GM23338 (cell line): Measurements from ENCODE around the gene PTGIR. TPM values are rescaled to one million over a fixed set of nuclear protein-coding genes. Genes with fewer than 3 reads are reported as not detected.
A peak's percentile ranks its signal among the peaks of the same experiment; 100 is the strongest.

Source experiments
- ATAC-seq: fragments of 200-7000 bp; cut with Tn5 transposase; 3 replicates; pipeline ENCODE4 v1.9.1; 2020
- DNase-seq: peaks from one replicate; pipeline ENCODE4 v3.0.0-alpha.2; 2015; ENCODE audit warnings: low spot score
- H2AFZ ChIP-seq: fragments of 200-600 bp; sonication (generic); 2 replicates; pipeline ENCODE4 v1.8.0; 2016; ENCODE audit warnings: antibody characterized with exemption, mild to moderate bottlenecking, moderate library complexity
- H3F3A ChIP-seq: fragments of 200-600 bp; sonication (generic); replicated peaks from 2 replicates; pipeline ENCODE4 v1.8.0; 2017; ENCODE audit warnings: antibody characterized with exemption, mixed run types, low read depth
- H3K27ac ChIP-seq: fragments of 200-600 bp; sonication (generic); 2 replicates; pipeline ENCODE4 v1.6.1; 2016; ENCODE audit warnings: low read depth
- H3K27me3 ChIP-seq: fragments of 200-600 bp; sonication (generic); 2 replicates; pipeline ENCODE4 v1.8.0; 2016; ENCODE audit warnings: mild to moderate bottlenecking, mixed run types, moderate library complexity; ENCODE audit not compliant: insufficient read depth
- H3K36me3 ChIP-seq: fragments of 200-600 bp; sonication (generic); 2 replicates; pipeline ENCODE4 v1.8.0; 2016; ENCODE audit warnings: mild to moderate bottlenecking; ENCODE audit not compliant: insufficient read depth
- H3K4me1 ChIP-seq: fragments of 200-600 bp; sonication (generic); 2 replicates; pipeline ENCODE4 v1.8.0; 2016; ENCODE audit warnings: mild to moderate bottlenecking, moderate library complexity; ENCODE audit not compliant: insufficient read depth
- H3K4me2 ChIP-seq: fragments of 200-600 bp; sonication (generic); 2 replicates; pipeline ENCODE4 v1.7.1; 2017; ENCODE audit warnings: mixed run types
- H3K4me3 ChIP-seq: fragments of 200-600 bp; sonication (generic); 2 replicates; pipeline ENCODE4 v1.6.1; 2016; ENCODE audit warnings: mixed run types
- H3K79me2 ChIP-seq: fragments of 200-600 bp; sonication (generic); replicated peaks from 2 replicates; pipeline ENCODE4 v1.8.0; 2017; ENCODE audit warnings: mild to moderate bottlenecking; ENCODE audit not compliant: insufficient read depth
- H3K9me2 ChIP-seq: fragments of 200-600 bp; sonication (generic); 2 replicates; pipeline ENCODE4 v1.8.0; 2017; ENCODE audit not compliant: insufficient read depth
- H4K20me1 ChIP-seq: fragments of 200-600 bp; sonication (generic); replicated peaks from 2 replicates; pipeline ENCODE4 v1.8.0; 2017; ENCODE audit warnings: mild to moderate bottlenecking; ENCODE audit not compliant: insufficient read depth
- H3K27ac Mint-ChIP-seq: 2 replicates; pipeline ENCODE4 v1.8.0; 2020; ENCODE audit warnings: inconsistent platforms, mild to moderate bottlenecking, moderate library complexity, mixed read lengths
- H3K27me3 Mint-ChIP-seq: 3 replicates; pipeline ENCODE4 v1.8.0; 2022; ENCODE audit warnings: low read depth, mild to moderate bottlenecking, moderate library complexity, mixed read lengths, inconsistent platforms; ENCODE audit not compliant: insufficient read depth, poor library complexity
- H3K36me3 Mint-ChIP-seq: 3 replicates; pipeline ENCODE4 v1.8.0; 2021; ENCODE audit warnings: low read depth, mild to moderate bottlenecking, inconsistent platforms, moderate library complexity, mixed read lengths
- H3K4me1 Mint-ChIP-seq: 3 replicates; pipeline ENCODE4 v1.8.0; 2020; ENCODE audit warnings: mild to moderate bottlenecking, inconsistent platforms, mixed read lengths
- H3K4me3 Mint-ChIP-seq: 3 replicates; pipeline ENCODE4 v1.8.0; 2021; ENCODE audit warnings: moderate library complexity, mild to moderate bottlenecking, inconsistent platforms, mixed read lengths
- H3K9me3 Mint-ChIP-seq: 3 replicates; pipeline ENCODE4 v1.8.0; 2020; ENCODE audit warnings: moderate library complexity, mild to moderate bottlenecking, inconsistent platforms, mixed read lengths
- CREB1 ChIP-seq: fragments of 250-450 bp; sonication (Bioruptor Pico); IDR thresholded peaks from 2 replicates; pipeline ENCODE4 v1.5.0; 2020; ENCODE audit warnings: low read depth, mild to moderate bottlenecking, moderate library complexity
- EZH2 ChIP-seq: fragments of 200-600 bp; sonication (generic); IDR thresholded peaks from one replicate; pipeline ENCODE4 v1.8.0; 2017; ENCODE audit warnings: antibody characterized with exemption, mild to moderate bottlenecking, low read depth; ENCODE audit not compliant: unreplicated experiment
- EZH2phosphoT487 ChIP-seq: fragments of 200-600 bp; sonication (generic); IDR thresholded peaks from one replicate; pipeline ENCODE4 v1.8.1; 2018; ENCODE audit warnings: antibody characterized with exemption; ENCODE audit not compliant: unreplicated experiment
- JUNB ChIP-seq: IDR thresholded peaks from one replicate; pipeline ENCODE4 v1.6.1; 2016; ENCODE audit warnings: antibody characterized with exemption; ENCODE audit not compliant: unreplicated experiment
- NANOG ChIP-seq: IDR thresholded peaks from 2 replicates; pipeline ENCODE4 v1.6.1; 2016; ENCODE audit warnings: antibody characterized with exemption, borderline replicate concordance
- POLR2AphosphoS5 ChIP-seq: IDR thresholded peaks from 2 replicates; pipeline ENCODE4 v1.6.1; 2016; ENCODE audit warnings: antibody characterized with exemption, low read depth
- REST ChIP-seq: IDR thresholded peaks from one replicate; pipeline ENCODE4 v1.6.1; 2018; ENCODE audit warnings: antibody characterized with exemption; ENCODE audit not compliant: unreplicated experiment
- STAT1 ChIP-seq: IDR thresholded peaks from one replicate; pipeline ENCODE4 v1.6.1; 2016; ENCODE audit warnings: antibody characterized with exemption; ENCODE audit not compliant: unreplicated experiment
- ZNF114 ChIP-seq: fragments of 250-450 bp; sonication (Bioruptor Pico); IDR thresholded peaks from 2 replicates; pipeline ENCODE4 v1.5.0; 2020; ENCODE audit warnings: mild to moderate bottlenecking, moderate library complexity
- ZNF331 ChIP-seq: fragments of 250-450 bp; sonication (Bioruptor Pico); IDR thresholded peaks from 2 replicates; pipeline ENCODE4 v1.5.0; 2020; ENCODE audit warnings: low read depth, mild to moderate bottlenecking, moderate library complexity
- polyA plus RNA-seq: library from polyadenylated mRNA; unstranded; fragments of >200 nt; fragmentation: Nextera tagmentation; extraction: Ambion mirVana; gene quantifications from 2 replicates; pipeline ENCODE4 v1.2.1, GENCODE V29; 2016
- total RNA-seq: library from RNA; depleted of rRNA; stranded (reverse); fragments of >200 nt; shearing (Covaris generic); gene quantifications from 2 replicates; pipeline ENCODE4 v1.2.3, GENCODE V29; 2014
- TF ChIP-seq, protein P1 (sequence below): IDR thresholded peaks from 2 replicates; pipeline ENCODE4 v1.6.1; 2016; ENCODE audit warnings: antibody characterized with exemption
- TF ChIP-seq, protein P2 (sequence below), 2 experiments: fragments of 200-600 bp in 1 of 2; sonication (generic) in 1 of 2; conservative IDR thresholded peaks; 2 replicates each; pipeline versions ENCODE4 v1.5.1 to v1.6.1; 2016 to 2017; ENCODE audit warnings: antibody characterized with exemption in 2 of 2, low read depth in 2 of 2, mild to moderate bottlenecking in 2 of 2, moderate library complexity in 1 of 2
- TF ChIP-seq, protein P3 (sequence below): fragments of 250-450 bp; sonication (Bioruptor Pico); IDR thresholded peaks from 2 replicates; pipeline ENCODE4 v1.5.0; 2020; ENCODE audit warnings: mild to moderate bottlenecking, moderate library complexity

Gene PTGIR
- total and polyA plus RNA-seq, 2 experiments from 2014 or later: not detected

DNA sequence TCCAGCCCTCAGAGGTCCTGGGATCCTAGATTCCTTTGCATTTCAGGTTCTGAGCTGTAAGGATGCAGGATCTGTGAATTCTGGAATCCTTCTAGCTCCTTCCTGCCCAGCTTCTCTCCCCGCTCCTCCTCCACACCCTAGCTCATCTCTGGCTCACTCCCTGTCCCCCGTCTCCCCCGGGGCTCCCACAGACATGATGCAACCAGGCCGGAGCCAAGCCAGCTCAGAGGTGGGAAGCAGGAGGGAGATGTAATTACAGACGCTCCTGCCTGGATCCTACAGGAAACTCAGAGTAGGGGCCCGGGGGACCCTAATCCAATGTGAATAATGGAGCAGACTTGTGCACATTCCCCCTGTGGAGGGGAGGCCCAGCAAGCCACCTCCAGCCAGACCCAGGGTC, 6.6 kb upstream of the PTGIR start (continued):
- TF ChIP-seq POLR2AphosphoS5 (no peak), JUNB (no peak)

GRCh38 chr19:46630586-46631205, 5.8 kb upstream of the PTGIR start:
- H3K79me2 ChIP-seq: no peaks in the 10 kb centered on the region
- peak overlapping the region; percentile 51 for H3K4me2 ChIP-seq
- Mint-ChIP-seq H3K4me1 (peaks cover 23% of the 10 kb centered on the region), H3K27me3 (peaks cover 39% of the 10 kb centered on the region), H3K4me3 (no peak overlapping the region; the same call in 2 of the 3 replicates), H3K27ac (no peak overlapping the region), H3K36me3 (no peaks in the 10 kb centered on the region), H3K9me3 (no peaks in the 10 kb centered on the region)
- no peaks in the 10 kb centered on the region for H3K9me2 ChIP-seq
- H3K4me1 ChIP-seq: peaks cover 21% of the 10 kb centered on the region
- TF ChIP-seq, protein P1, sequence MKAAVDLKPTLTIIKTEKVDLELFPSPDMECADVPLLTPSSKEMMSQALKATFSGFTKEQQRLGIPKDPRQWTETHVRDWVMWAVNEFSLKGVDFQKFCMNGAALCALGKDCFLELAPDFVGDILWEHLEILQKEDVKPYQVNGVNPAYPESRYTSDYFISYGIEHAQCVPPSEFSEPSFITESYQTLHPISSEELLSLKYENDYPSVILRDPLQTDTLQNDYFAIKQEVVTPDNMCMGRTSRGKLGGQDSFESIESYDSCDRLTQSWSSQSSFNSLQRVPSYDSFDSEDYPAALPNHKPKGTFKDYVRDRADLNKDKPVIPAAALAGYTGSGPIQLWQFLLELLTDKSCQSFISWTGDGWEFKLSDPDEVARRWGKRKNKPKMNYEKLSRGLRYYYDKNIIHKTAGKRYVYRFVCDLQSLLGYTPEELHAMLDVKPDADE: no peak
- TF ChIP-seq POLR2AphosphoS5 (no peak), NANOG (no peak), JUNB (no peak), REST (no peak), EZH2 (no peak), EZH2phosphoT487 (no peak), ZNF331 (no peak), STAT1 (no peak), CREB1 (CRISPR knock-in tag) (no peak), ZNF114 (CRISPR knock-in tag) (no peak)
- TF ChIP-seq, protein P2, sequence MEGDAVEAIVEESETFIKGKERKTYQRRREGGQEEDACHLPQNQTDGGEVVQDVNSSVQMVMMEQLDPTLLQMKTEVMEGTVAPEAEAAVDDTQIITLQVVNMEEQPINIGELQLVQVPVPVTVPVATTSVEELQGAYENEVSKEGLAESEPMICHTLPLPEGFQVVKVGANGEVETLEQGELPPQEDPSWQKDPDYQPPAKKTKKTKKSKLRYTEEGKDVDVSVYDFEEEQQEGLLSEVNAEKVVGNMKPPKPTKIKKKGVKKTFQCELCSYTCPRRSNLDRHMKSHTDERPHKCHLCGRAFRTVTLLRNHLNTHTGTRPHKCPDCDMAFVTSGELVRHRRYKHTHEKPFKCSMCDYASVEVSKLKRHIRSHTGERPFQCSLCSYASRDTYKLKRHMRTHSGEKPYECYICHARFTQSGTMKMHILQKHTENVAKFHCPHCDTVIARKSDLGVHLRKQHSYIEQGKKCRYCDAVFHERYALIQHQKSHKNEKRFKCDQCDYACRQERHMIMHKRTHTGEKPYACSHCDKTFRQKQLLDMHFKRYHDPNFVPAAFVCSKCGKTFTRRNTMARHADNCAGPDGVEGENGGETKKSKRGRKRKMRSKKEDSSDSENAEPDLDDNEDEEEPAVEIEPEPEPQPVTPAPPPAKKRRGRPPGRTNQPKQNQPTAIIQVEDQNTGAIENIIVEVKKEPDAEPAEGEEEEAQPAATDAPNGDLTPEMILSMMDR (conservative IDR thresholded peaks at IDR 0.05; ENCODE audit: low read depth in 2 of 2): no peak
- TF ChIP-seq, protein P3, sequence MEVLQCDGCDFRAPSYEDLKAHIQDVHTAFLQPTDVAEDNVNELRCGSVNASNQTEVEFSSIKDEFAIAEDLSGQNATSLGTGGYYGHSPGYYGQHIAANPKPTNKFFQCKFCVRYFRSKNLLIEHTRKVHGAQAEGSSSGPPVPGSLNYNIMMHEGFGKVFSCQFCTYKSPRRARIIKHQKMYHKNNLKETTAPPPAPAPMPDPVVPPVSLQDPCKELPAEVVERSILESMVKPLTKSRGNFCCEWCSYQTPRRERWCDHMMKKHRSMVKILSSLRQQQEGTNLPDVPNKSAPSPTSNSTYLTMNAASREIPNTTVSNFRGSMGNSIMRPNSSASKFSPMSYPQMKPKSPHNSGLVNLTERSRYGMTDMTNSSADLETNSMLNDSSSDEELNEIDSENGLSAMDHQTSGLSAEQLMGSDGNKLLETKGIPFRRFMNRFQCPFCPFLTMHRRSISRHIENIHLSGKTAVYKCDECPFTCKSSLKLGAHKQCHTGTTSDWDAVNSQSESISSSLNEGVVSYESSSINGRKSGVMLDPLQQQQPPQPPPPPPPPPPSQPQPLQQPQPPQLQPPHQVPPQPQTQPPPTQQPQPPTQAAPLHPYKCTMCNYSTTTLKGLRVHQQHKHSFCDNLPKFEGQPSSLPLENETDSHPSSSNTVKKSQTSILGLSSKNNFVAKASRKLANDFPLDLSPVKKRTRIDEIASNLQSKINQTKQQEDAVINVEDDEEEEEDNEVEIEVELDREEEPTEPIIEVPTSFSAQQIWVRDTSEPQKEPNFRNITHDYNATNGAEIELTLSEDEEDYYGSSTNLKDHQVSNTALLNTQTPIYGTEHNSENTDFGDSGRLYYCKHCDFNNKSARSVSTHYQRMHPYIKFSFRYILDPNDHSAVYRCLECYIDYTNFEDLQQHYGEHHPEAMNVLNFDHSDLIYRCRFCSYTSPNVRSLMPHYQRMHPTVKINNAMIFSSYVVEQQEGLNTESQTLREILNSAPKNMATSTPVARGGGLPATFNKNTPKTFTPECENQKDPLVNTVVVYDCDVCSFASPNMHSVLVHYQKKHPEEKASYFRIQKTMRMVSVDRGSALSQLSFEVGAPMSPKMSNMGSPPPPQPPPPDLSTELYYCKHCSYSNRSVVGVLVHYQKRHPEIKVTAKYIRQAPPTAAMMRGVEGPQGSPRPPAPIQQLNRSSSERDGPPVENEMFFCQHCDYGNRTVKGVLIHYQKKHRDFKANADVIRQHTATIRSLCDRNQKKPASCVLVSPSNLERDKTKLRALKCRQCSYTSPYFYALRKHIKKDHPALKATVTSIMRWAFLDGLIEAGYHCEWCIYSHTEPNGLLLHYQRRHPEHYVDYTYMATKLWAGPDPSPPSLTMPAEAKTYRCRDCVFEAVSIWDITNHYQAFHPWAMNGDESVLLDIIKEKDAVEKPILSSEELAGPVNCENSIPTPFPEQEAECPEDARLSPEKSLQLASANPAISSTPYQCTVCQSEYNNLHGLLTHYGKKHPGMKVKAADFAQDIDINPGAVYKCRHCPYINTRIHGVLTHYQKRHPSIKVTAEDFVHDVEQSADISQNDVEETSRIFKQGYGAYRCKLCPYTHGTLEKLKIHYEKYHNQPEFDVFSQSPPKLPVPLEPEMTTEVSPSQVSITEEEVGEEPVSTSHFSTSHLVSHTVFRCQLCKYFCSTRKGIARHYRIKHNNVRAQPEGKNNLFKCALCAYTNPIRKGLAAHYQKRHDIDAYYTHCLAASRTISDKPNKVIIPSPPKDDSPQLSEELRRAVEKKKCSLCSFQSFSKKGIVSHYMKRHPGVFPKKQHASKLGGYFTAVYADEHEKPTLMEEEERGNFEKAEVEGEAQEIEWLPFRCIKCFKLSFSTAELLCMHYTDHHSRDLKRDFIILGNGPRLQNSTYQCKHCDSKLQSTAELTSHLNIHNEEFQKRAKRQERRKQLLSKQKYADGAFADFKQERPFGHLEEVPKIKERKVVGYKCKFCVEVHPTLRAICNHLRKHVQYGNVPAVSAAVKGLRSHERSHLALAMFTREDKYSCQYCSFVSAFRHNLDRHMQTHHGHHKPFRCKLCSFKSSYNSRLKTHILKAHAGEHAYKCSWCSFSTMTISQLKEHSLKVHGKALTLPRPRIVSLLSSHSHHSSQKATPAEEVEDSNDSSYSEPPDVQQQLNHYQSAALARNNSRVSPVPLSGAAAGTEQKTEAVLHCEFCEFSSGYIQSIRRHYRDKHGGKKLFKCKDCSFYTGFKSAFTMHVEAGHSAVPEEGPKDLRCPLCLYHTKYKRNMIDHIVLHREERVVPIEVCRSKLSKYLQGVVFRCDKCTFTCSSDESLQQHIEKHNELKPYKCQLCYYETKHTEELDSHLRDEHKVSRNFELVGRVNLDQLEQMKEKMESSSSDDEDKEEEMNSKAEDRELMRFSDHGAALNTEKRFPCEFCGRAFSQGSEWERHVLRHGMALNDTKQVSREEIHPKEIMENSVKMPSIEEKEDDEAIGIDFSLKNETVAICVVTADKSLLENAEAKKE: no peak
- H2AFZ ChIP-seq: peak overlapping the region; percentile 94
- H3F3A ChIP-seq: 0 out of 2 replicates have a peak, but pooled peaks cover 2% of the 10 kb centered on the region
- H3K36me3 ChIP-seq: no peaks in the 10 kb centered on the region
- H3K27me3 ChIP-seq: peaks cover 29% of the 10 kb centered on the region
- ATAC-seq (no peak), DNase-seq (no peak)
- no peaks in the 10 kb centered on the region; the same call in 1 of the 2 replicates for H4K20me1 ChIP-seq
- H3K4me3 ChIP-seq: 0 out of 2 replicates have a peak overlapping the region, but pooled peaks have one; percentile 17
- H3K27ac ChIP-seq: no peak overlapping the region
